H9 (cell line): ENCODE results near the gene THAP11. TPM values are rescaled to one million over a fixed set of nuclear protein-coding genes. Genes with fewer than 3 reads are reported as not detected.

Experiments
- DNase-seq: peaks from one replicate; pipeline ENCODE4 v3.0.0-alpha.2; 2017
- H2AFZ ChIP-seq: one replicate; pipeline ENCODE4 v1.6.1; 2013; ENCODE audit warnings: mild to moderate bottlenecking, low read length, control low read depth, moderate library complexity
- H2AK5ac ChIP-seq: 2 replicates; pipeline ENCODE4 v1.6.1; 2013; ENCODE audit warnings: low read length, control low read depth, mixed read lengths; ENCODE audit not compliant: insufficient read length
- H2BK120ac ChIP-seq: one replicate; pipeline ENCODE4 v1.6.1; 2013; ENCODE audit warnings: low read depth, mild to moderate bottlenecking, low read length, control low read depth, inconsistent platforms; ENCODE audit not compliant: poor library complexity, severe bottlenecking
- H2BK12ac ChIP-seq: 2 replicates; pipeline ENCODE4 v1.6.1; 2013; ENCODE audit warnings: low read length, control low read depth, mixed read lengths, low read depth; ENCODE audit not compliant: insufficient read length
- H2BK15ac ChIP-seq: 2 replicates; pipeline ENCODE4 v1.6.1; 2013; ENCODE audit warnings: low read depth, low read length, control low read depth
- H2BK20ac ChIP-seq: one replicate; pipeline ENCODE4 v1.6.1; 2013; ENCODE audit warnings: low read depth, mild to moderate bottlenecking, low read length, control low read depth, inconsistent platforms; ENCODE audit not compliant: poor library complexity, severe bottlenecking
- H2BK5ac ChIP-seq: 2 replicates; pipeline ENCODE4 v1.6.1; 2013; ENCODE audit warnings: low read length, control low read depth, mixed read lengths; ENCODE audit not compliant: insufficient read length
- H3K14ac ChIP-seq: 2 replicates; pipeline ENCODE4 v1.6.1; 2013; ENCODE audit warnings: low read length, control low read depth; ENCODE audit not compliant: insufficient read depth
- H3K18ac ChIP-seq: 2 replicates; pipeline ENCODE4 v1.6.1; 2013; ENCODE audit warnings: low read depth, mild to moderate bottlenecking, mixed read lengths, low read length, control low read depth; ENCODE audit not compliant: insufficient read length
- H3K23ac ChIP-seq: 2 replicates; pipeline ENCODE4 v1.6.1; 2013; ENCODE audit warnings: low read length, control low read depth, mixed read lengths, low read depth; ENCODE audit not compliant: insufficient read length
- H3K23me2 ChIP-seq: 2 replicates; pipeline ENCODE4 v1.6.1; 2013; ENCODE audit warnings: low read depth, mild to moderate bottlenecking, mixed read lengths, low read length, control low read depth; ENCODE audit not compliant: insufficient read length, poor library complexity, severe bottlenecking
- H3K27ac ChIP-seq: 2 replicates; pipeline ENCODE4 v1.5.1; 2013; ENCODE audit warnings: low read length, control low read depth, mixed read lengths, low read depth; ENCODE audit not compliant: insufficient read length
- H3K27me3 ChIP-seq: 2 replicates; pipeline ENCODE4 v1.6.1; 2013; ENCODE audit warnings: low read length, control low read depth, inconsistent platforms; ENCODE audit not compliant: insufficient read depth
- H3K4ac ChIP-seq: 2 replicates; pipeline ENCODE4 v1.6.1; 2013; ENCODE audit warnings: low read depth, mild to moderate bottlenecking, control low read depth, inconsistent platforms, low read length, moderate library complexity
- H3K4me1 ChIP-seq: 2 replicates; pipeline ENCODE4 v1.6.1; 2013; ENCODE audit warnings: low read length, control low read depth, inconsistent platforms; ENCODE audit not compliant: insufficient read depth
- H3K4me2 ChIP-seq: 2 replicates; pipeline ENCODE4 v1.6.1; 2013; ENCODE audit warnings: low read length, control low read depth, mixed read lengths; ENCODE audit not compliant: insufficient read length, insufficient read depth
- H3K56ac ChIP-seq: 2 replicates; pipeline ENCODE4 v1.6.1; 2013; ENCODE audit warnings: low read depth, mild to moderate bottlenecking, mixed read lengths, low read length, control low read depth; ENCODE audit not compliant: insufficient read length
- H3K79me1 ChIP-seq: 2 replicates; pipeline ENCODE4 v1.6.1; 2013; ENCODE audit warnings: low read depth, mild to moderate bottlenecking, moderate library complexity, low read length, control low read depth, inconsistent platforms; ENCODE audit not compliant: insufficient read depth, poor library complexity, severe bottlenecking
- H3K79me2 ChIP-seq: 2 replicates; pipeline ENCODE4 v1.6.1; 2013; ENCODE audit warnings: low read length, control low read depth, inconsistent platforms; ENCODE audit not compliant: insufficient read depth
- H3K9ac ChIP-seq: 2 replicates; pipeline ENCODE4 v1.6.1; 2013; ENCODE audit warnings: low read length, control low read depth, mixed read lengths; ENCODE audit not compliant: insufficient read length; ENCODE audit errors: extremely low read depth
- H3K9me3 ChIP-seq: one replicate; pipeline ENCODE4 v1.6.1; 2013; ENCODE audit warnings: low read depth, low read length, inconsistent platforms; ENCODE audit not compliant: control insufficient read depth
- H3T11ph ChIP-seq: one replicate; pipeline ENCODE4 v1.6.1; 2013; ENCODE audit warnings: mild to moderate bottlenecking, low read length, control low read depth, inconsistent platforms
- H4K20me1 ChIP-seq: one replicate; pipeline ENCODE4 v1.6.1; 2013; ENCODE audit not compliant: control insufficient read depth, insufficient read length, insufficient read depth
- H4K5ac ChIP-seq: 2 replicates; pipeline ENCODE4 v1.6.1; 2013; ENCODE audit warnings: low read depth, mild to moderate bottlenecking, mixed read lengths, low read length, control low read depth; ENCODE audit not compliant: insufficient read length
- H4K8ac ChIP-seq: replicated peaks from 2 replicates; pipeline ENCODE4 v1.6.1; 2013; ENCODE audit warnings: low read length, control low read depth, mixed read lengths, low read depth; ENCODE audit not compliant: insufficient read length
- H4K91ac ChIP-seq: 2 replicates; pipeline ENCODE4 v1.6.1; 2013; ENCODE audit warnings: low read depth, mild to moderate bottlenecking, moderate library complexity, mixed read lengths, low read length, control low read depth; ENCODE audit not compliant: insufficient read length
- H3K27ac Mint-ChIP-seq, 3 experiments: 2 replicates in 2 of 3; 3 replicates in 1 of 3; pipeline ENCODE4 v1.8.0; 2020 to 2021; ENCODE audit warnings: mixed read lengths in 3 of 3, mild to moderate bottlenecking in 1 of 3, moderate library complexity in 1 of 3
- H3K27me3 Mint-ChIP-seq: 2 replicates; pipeline ENCODE4 v1.8.0; 2021; ENCODE audit warnings: low read depth, mild to moderate bottlenecking, moderate library complexity, mixed read lengths
- H3K36me3 Mint-ChIP-seq, 3 experiments: 2 replicates in 2 of 3; 3 replicates in 1 of 3; pipeline ENCODE4 v1.8.0; 2020 to 2021; ENCODE audit warnings: low read depth in 3 of 3, mixed read lengths in 3 of 3; ENCODE audit not compliant: insufficient read depth in 1 of 3
- H3K4me1 Mint-ChIP-seq, 2 experiments: 2 replicates each; pipeline ENCODE4 v1.8.0; 2020; ENCODE audit warnings: mixed read lengths in 2 of 2
- H3K4me3 Mint-ChIP-seq, 2 experiments: 2 replicates in 1 of 2; 3 replicates in 1 of 2; pipeline ENCODE4 v1.8.0; 2020 to 2021; ENCODE audit warnings: mild to moderate bottlenecking in 2 of 2, mixed read lengths in 2 of 2, moderate library complexity in 1 of 2
- H3K9me3 Mint-ChIP-seq, 2 experiments: 2 replicates in 1 of 2; 3 replicates in 1 of 2; pipeline ENCODE4 v1.8.0; 2020; ENCODE audit warnings: mild to moderate bottlenecking in 2 of 2, mixed read lengths in 2 of 2, moderate library complexity in 1 of 2
- CTCF ChIP-seq: fragments of 200-600 bp; sonication (generic); conservative IDR thresholded peaks from 3 replicates; pipeline ENCODE4 v1.8.0; 2021; ENCODE audit warnings: antibody characterized with exemption, mild to moderate bottlenecking
- WGBS: extraction: QIAGEN DNeasy Blood & Tissue Kit; methylation state at CpG from one replicate; pipeline ENCODE4 v1.1.7; 2013; ENCODE audit warnings: missing lambda C conversion rate, low lambda C conversion rate, mixed read lengths; ENCODE audit not compliant: insufficient read length; ENCODE audit errors: extremely low coverage; 5-methylcytosine and 5-hydroxymethylcytosine counted together
- total RNA-seq: library from RNA; stranded (reverse); gene quantifications from 2 replicates; pipeline ENCODE4 v1.2.1, GENCODE V29; 2021

THAP11 gene
- total RNA-seq, 1 experiment from 2014 or later: 48.9 TPM

GRCh38 chr16:67801883-67802282, 40.2 kb upstream of the THAP11 start:
- no CpG with 5 or more reads among the region's 2 CpGs for WGBS
- no peak overlapping the region for H3K4me3 Mint-ChIP-seq
- TF ChIP-seq CTCF: no peak
- no peak overlapping the region for H4K8ac ChIP-seq
- H2AFZ ChIP-seq: no peak overlapping the region
- DNase-seq: no peak
- peaks cover 10 to 11% of the 10 kb centered on the region in 2 experiments for H3K4me1 Mint-ChIP-seq
- H3K27ac ChIP-seq: no peak overlapping the region
- no peak overlapping the region for H3K56ac ChIP-seq
- no peak overlapping the region for H3T11ph ChIP-seq
- peaks cover 2% of the 10 kb centered on the region; the same call in 1 of the 2 replicates for H3K79me2 ChIP-seq
- H3K4me1 ChIP-seq: 0 out of 2 replicates have a peak, but pooled peaks cover 3% of the 10 kb centered on the region
- H3K4ac ChIP-seq: no peak overlapping the region
- no peak overlapping the region for H4K5ac ChIP-seq
- H3K9me3 ChIP-seq: no peaks in the 10 kb centered on the region
- H4K20me1 ChIP-seq: no peaks in the 10 kb centered on the region
- H2BK12ac ChIP-seq: no peak overlapping the region
- H2AK5ac ChIP-seq: no peak overlapping the region
- no peaks in the 10 kb centered on the region for H3K27me3 Mint-ChIP-seq
- no peak overlapping the region for H3K18ac ChIP-seq
- peaks cover 14 to 64% (median 50%) of the 10 kb centered on the region in 3 experiments for H3K36me3 Mint-ChIP-seq
- H2BK20ac ChIP-seq: no peak overlapping the region
- no peaks in the 10 kb centered on the region for H3K27me3 ChIP-seq
- H3K4me2 ChIP-seq: no peak overlapping the region
- H3K14ac ChIP-seq: no peak overlapping the region
- no peaks in the 10 kb centered on the region for H3K9me3 Mint-ChIP-seq
- no peak overlapping the region for H2BK15ac ChIP-seq
- H3K79me1 ChIP-seq: peaks cover 3% of the 10 kb centered on the region
- H2BK120ac ChIP-seq: no peak overlapping the region
- H4K91ac ChIP-seq: no peak overlapping the region
- H3K9ac ChIP-seq: no peak overlapping the region
- no peak overlapping the region for H3K27ac Mint-ChIP-seq
- H2BK5ac ChIP-seq: no peak overlapping the region
- H3K23me2 ChIP-seq: peaks cover 4% of the 10 kb centered on the region
- H3K23ac ChIP-seq: no peak overlapping the region
